GM19463 (cell line): ENCODE results near the gene SMIM10.
"Not testable (repeated sequence)": the region's sequence is repeated elsewhere in the genome, so short reads cannot be mapped to it uniquely, and the experiment has no call there.

Source experiments
- ATAC-seq: cut with Tn5 transposase; IDR thresholded peaks from one replicate; pipeline ENCODE4 v1.9.1; 2021; ENCODE audit warnings: mild to moderate bottlenecking, moderate library complexity; ENCODE audit not compliant: unreplicated experiment

Gene SMIM10

DNA sequence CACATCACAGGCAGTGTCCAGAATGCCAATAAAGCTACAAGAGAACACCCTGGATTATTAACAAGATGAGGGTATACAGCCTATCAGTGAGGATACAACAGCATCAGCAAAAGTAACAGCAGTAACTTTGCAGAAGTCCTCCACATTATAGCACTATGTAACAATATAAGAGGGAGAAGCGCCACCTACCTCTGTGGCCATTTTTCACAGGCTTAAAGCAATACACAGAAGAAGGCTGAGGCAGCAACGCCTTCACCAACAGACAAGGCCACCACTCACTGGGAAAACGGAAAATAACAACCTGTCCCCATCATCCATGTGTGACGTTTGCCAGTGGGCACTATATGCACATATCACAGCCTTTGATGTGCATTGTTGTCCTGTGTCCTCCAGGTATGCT is 19.0 kb downstream of the SMIM10 start:
- no peak for ATAC-seq

DNA sequence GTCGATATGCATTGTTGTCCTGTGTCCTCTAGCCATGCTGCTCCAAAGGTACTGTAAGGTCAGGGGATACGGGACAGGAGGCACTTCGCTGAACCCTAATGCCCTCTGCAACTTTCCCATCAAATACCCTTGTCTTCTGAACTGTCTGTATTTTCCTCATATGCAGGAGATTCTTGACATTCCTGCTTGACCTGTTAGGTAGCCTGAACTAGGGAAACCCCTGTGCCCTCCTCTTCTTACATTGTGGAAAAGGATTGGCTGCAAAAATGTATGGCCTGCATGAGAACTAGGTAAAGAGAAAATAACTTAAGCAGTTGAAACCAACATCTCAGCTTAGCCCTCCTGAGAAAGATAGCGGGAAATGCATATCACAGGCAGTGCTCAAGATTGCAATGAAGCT is 20.1 kb downstream of the SMIM10 start:
- ATAC-seq = no peak

DNA sequence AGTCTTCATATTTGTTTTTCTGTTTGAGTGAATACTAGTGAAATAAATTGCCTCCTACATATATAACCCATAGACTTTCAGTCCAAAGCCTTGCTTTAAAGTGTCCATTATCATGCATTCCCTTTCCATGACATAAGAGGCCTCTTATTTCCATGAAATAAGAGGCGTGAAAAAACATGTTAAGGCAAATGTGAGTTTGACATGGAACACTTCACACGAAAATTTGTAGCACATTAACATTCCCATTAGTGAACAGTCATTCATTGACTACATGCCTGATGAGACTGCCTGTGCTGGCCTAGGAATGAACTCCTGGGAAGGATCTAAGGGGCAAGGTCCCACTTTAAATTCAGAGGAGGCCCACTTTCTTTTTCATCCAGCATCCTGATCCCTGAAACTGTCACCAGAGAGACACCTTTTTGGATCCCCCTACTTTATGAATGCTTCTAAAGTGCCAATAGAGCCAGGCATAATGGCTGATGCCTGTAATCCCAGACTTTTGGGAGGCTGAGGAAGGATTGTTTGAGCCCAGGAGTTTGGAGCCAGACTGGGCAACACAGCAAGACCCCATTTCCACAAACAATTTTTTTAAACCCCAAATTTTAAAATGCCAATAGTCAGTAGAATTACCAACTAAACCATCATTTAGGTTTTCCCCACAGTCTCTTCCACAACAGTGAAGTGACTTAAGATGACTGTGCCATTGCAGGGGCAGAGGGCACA is 24.9 kb downstream of the SMIM10 start:
- no peak for ATAC-seq

DNA sequence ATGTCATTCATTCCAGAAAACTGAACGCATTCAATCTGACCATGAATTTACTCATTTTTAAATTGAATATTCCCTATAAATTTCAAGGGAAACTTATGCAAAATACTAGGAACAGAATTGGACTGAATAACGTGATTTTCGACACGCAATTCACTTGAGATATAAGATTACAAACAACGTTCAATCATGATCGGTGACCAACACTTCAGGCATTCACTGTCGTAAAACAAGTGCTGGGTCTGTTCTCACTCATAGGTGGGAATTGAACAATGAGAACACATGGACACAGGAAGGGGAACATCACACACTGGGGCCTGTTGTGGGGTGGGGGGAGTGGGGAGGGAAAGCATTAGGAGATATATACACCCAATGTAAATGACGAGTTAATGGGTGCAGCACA is 29.1 kb downstream of the SMIM10 start:
- not testable (repeated sequence) for ATAC-seq

DNA sequence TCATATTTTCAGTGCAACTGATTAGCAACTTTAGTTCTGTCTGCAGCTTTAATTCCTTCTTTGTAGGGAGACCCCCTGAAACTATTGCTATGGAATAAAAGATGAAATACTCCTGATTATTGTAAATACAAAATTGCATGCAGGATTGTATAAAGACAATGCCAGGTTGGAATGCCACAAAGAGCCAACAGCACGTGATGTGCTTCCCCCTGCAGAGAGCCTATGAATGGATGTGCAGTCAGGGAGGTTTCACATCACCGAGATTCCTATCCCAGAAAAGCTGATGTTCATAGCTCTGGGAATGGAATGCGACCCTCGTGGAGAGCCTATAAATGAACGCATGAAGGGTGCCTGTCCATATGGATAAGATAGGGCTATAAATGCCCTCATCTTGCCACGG is 33.0 kb downstream of the SMIM10 start:
- not testable (repeated sequence) for ATAC-seq

DNA sequence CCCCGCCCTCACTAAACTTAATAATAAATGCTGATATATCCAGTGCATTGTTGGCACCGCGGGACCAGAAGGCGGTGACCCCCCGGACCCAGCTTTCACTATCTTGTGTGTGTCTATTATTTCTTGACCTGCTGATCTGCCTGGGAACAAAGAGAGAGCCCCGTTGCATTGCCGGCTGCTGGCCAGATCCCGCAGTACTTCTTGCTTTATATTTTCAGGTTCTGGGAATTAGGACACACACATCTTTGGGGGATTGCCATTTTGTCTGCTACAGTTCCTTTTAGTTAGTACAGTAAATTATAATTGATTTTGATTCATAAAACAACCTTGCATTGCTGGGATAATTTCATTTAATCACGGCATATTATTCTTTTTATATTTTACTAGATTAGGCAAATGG is 33.7 kb downstream of the SMIM10 start:
- ATAC-seq = no peak

DNA sequence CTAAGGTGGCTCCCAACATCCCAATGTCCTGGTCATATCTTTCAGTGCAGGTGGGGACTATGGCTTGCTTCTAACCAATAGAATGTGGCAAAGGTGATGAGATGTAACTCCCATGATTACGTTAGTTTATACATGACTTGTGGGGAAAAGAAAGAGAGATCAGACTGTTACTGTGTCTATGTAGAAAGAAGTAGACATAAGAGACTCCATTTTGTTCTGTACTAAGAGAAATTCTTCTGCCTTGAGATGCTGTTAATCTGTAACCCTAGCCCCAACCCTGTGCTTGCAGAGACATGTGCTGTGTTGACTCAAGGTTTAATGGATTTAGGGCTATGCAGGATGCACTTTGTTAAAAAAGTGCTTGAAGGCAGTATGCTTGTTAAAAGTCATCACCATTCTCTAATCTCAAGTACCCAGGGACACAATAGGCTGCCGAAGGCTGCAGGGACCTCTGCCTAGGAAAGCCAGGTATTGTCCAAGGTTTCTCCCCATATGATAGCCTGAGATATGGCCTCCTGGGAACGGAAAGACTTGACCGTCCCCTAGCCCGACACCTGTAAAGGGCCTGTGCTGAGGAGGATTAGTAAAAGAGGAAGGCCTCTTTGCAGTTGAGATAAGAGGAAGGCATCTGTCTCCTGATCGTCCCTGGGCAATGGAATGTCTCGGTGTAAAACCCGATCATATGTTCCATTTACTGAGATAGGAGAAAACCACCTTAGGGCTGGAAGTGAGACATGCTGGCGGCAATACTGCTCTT is 39.6 kb downstream of the SMIM10 start:
- ATAC-seq = not testable (repeated sequence)

DNA sequence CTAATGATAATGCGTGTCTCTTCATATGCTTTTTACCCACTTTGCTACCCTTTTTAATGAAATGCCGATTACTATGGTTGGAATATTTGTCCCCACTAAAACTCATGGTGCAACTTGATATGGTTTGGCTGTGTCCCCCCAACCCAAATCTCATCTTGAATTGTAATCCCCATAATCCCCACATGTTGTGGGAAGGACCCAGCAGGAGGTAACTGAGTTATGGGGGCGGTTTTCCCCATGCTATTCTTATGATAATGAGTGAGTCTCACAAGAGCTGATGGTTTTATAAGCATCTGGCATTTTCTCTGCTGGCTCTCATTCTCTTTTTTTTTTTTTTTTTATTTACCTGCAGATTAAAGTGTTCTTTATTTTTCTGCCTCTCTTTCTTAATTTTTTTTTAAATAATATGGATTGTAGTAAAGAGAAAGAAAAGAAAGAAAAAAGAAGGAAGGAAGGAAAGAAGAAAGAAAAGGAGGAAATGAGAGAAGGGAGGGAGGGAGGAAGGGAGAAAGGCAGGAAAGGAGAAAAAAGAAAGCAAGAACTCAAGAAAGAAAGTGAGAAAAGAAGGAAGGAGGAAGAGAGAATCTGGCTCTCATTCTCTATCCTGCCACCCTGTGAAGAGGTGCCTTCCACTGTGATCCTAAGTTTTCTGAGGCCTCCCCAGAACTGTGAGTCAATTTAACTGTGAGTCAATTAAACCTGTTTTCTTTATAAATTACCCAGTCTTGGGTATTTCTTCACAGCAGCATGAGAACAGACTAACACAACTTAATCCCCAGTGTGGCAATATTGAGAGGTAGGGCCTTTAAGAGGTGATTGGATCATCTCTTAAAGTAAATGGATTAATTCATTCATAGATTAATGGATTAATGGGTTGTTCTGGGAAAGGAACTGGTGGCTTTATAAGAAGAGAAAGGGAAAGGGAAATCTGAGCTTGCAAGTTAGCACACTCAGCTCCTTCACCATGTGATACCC is 50.6 kb downstream of the SMIM10 start:
- ATAC-seq = not testable (repeated sequence)
